ENCODE measurements around the gene INHBC.

GRCh38 chr12:57485695-57486094 is 51.1 kb downstream of the INHBC start:
- TF ChIP-seq CTCF (IDR thresholded peaks at IDR 0.05) (no peak), POLR2AphosphoS5 (IDR thresholded peaks at IDR 0.05) (no peak), POLR2A (IDR thresholded peaks at IDR 0.05) (no peak)

Data from stomach (tissue), 4 donors.